ENCODE data around the gene EML3. TPM values are rescaled to one million over a fixed set of nuclear protein-coding genes. Genes with fewer than 3 reads are reported as not detected.

EML3 gene
- total and polyA plus RNA-seq, 2 of the 13 experiments (the other 11 are each of a cell fraction or from before 2014, with no cell fraction given): 10.6 to 12.3 TPM

GRCh38 chr11:62611705-62612365, 740 bp downstream of the EML3 start (continued):
- TF ChIP-seq, protein P1, sequence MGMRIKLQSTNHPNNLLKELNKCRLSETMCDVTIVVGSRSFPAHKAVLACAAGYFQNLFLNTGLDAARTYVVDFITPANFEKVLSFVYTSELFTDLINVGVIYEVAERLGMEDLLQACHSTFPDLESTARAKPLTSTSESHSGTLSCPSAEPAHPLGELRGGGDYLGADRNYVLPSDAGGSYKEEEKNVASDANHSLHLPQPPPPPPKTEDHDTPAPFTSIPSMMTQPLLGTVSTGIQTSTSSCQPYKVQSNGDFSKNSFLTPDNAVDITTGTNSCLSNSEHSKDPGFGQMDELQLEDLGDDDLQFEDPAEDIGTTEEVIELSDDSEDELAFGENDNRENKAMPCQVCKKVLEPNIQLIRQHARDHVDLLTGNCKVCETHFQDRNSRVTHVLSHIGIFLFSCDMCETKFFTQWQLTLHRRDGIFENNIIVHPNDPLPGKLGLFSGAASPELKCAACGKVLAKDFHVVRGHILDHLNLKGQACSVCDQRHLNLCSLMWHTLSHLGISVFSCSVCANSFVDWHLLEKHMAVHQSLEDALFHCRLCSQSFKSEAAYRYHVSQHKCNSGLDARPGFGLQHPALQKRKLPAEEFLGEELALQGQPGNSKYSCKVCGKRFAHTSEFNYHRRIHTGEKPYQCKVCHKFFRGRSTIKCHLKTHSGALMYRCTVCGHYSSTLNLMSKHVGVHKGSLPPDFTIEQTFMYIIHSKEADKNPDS (CRISPR knock-in tag; IDR thresholded peaks at IDR 0.05): 0 out of 2 replicates have a peak, but pooled peaks have one; percentile 46
- no peak for TF ChIP-seq ZFP41 (CRISPR knock-in tag; IDR thresholded peaks at IDR 0.05; ENCODE audit: borderline replicate concordance)
- 0 out of 2 replicates have a peak, but pooled peaks have one; percentile 20 for TF ChIP-seq SPEN (CRISPR knock-in tag; IDR thresholded peaks at IDR 0.05; ENCODE audit: low read depth)
- TF ChIP-seq, protein P2, sequence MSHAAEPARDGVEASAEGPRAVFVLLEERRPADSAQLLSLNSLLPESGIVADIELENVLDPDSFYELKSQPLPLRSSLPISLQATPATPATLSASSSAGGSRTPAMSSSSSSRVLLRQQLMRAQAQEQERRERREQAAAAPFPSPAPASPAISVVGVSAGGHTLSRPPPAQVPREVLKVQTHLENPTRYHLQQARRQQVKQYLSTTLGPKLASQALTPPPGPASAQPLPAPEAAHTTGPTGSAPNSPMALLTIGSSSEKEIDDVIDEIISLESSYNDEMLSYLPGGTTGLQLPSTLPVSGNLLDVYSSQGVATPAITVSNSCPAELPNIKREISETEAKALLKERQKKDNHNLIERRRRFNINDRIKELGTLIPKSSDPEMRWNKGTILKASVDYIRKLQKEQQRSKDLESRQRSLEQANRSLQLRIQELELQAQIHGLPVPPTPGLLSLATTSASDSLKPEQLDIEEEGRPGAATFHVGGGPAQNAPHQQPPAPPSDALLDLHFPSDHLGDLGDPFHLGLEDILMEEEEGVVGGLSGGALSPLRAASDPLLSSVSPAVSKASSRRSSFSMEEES (CRISPR knock-in tag; IDR thresholded peaks at IDR 0.05): no peak
- TF ChIP-seq ZNF510 (CRISPR knock-in tag; IDR thresholded peaks at IDR 0.05; ENCODE audit: low read depth): 0 out of 2 replicates have a peak, but pooled peaks have one; percentile 41
- TF ChIP-seq ZNF766 (CRISPR knock-in tag; IDR thresholded peaks at IDR 0.05; ENCODE audit: borderline replicate concordance): no peak
- no peak for TF ChIP-seq TERF1 (CRISPR knock-in tag; IDR thresholded peaks at IDR 0.05)
- TF ChIP-seq JARID2 (CRISPR knock-in tag; IDR thresholded peaks at IDR 0.05; ENCODE audit: insufficient replicate concordance): peak; percentile 40
- 0 out of 2 replicates have a peak, but pooled peaks have one; percentile 48 for TF ChIP-seq MEIS1 (CRISPR knock-in tag; IDR thresholded peaks at IDR 0.05; ENCODE audit: borderline replicate concordance)
- TF ChIP-seq ZSCAN21 (CRISPR knock-in tag; IDR thresholded peaks at IDR 0.05; ENCODE audit: borderline replicate concordance): 0 out of 2 replicates have a peak, but pooled peaks have one; percentile 31
- TF ChIP-seq ZNF121 (CRISPR knock-in tag; IDR thresholded peaks at IDR 0.05): no peak
- TF ChIP-seq CHD2 (IDR thresholded peaks at IDR 0.05; ENCODE audit: low read depth, low read length): peak; percentile 68
- TF ChIP-seq, protein P3, sequence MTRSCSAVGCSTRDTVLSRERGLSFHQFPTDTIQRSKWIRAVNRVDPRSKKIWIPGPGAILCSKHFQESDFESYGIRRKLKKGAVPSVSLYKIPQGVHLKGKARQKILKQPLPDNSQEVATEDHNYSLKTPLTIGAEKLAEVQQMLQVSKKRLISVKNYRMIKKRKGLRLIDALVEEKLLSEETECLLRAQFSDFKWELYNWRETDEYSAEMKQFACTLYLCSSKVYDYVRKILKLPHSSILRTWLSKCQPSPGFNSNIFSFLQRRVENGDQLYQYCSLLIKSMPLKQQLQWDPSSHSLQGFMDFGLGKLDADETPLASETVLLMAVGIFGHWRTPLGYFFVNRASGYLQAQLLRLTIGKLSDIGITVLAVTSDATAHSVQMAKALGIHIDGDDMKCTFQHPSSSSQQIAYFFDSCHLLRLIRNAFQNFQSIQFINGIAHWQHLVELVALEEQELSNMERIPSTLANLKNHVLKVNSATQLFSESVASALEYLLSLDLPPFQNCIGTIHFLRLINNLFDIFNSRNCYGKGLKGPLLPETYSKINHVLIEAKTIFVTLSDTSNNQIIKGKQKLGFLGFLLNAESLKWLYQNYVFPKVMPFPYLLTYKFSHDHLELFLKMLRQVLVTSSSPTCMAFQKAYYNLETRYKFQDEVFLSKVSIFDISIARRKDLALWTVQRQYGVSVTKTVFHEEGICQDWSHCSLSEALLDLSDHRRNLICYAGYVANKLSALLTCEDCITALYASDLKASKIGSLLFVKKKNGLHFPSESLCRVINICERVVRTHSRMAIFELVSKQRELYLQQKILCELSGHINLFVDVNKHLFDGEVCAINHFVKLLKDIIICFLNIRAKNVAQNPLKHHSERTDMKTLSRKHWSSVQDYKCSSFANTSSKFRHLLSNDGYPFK (CRISPR knock-in tag; IDR thresholded peaks at IDR 0.05; ENCODE audit: borderline replicate concordance): peak; percentile 43; the same call in 1 of the 2 replicates
- TF ChIP-seq ZNF274 (CRISPR knock-in tag; IDR thresholded peaks at IDR 0.05): peak; percentile 69; the same call in 1 of the 2 replicates
- 0 out of 2 replicates have a peak, but pooled peaks have one; percentile 30 for TF ChIP-seq HDAC1 (CRISPR knock-in tag; IDR thresholded peaks at IDR 0.05)
- no peak for TF ChIP-seq ZNF75D (CRISPR knock-in tag; IDR thresholded peaks at IDR 0.05; ENCODE audit: borderline replicate concordance)
- no peak for TF ChIP-seq ZUFSP (CRISPR knock-in tag; IDR thresholded peaks at IDR 0.05; ENCODE audit: borderline replicate concordance)

All from HepG2 (cell line).